Measurements from ENCODE around the gene MYO5C. TPM values are rescaled to one million over a fixed set of nuclear protein-coding genes. Genes with fewer than 3 reads are reported as not detected.

MYO5C gene
- total and polyA plus RNA-seq, 3 donors from 2014 or later = 9.3 to 47.6 (median 40.0) TPM

DNA sequence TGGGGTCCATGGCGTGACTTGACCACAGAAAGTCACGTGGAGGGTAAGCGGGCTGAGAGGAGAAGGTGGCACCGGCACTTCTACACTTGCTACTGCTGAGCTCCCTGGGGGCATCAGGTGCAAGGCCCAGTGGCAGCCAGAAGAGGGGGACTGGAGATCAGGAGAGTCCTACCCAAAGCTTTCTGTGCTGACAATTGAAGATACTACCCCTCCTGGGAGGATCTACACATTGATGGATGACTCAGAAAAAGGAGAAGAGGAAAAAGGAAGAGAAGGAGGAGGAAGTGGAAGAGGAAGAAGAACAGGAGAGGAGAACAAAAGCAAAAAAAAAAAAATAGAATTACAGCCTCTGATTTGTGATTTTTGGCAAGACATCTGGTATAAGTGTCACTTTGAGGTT, 41.2 kb downstream of the MYO5C start:
- TF ChIP-seq POLR2A (IDR thresholded peaks at IDR 0.05) (no peak), CTCF (IDR thresholded peaks at IDR 0.05) (no peak)
- H3K4me3 ChIP-seq = no peak overlapping the region
- intact Hi-C loops (cut with DNase I; ENCODE audit: low total_unique reads) = no loop called here
- H3K4me1 ChIP-seq = no peaks in the 10 kb centered on the region
- no peaks in the 10 kb centered on the region for H3K9me3 ChIP-seq
- 83 to 88% methylated on average over 4 of the region's 4 CpGs for WGBS, 2 donors
- DNase-seq = no peak
- no peaks in the 10 kb centered on the region for H3K36me3 ChIP-seq (ENCODE audit: low read depth, missing control alignments)
- no peaks in the 10 kb centered on the region for H3K27me3 ChIP-seq
- H3K27ac ChIP-seq = no peak overlapping the region

DNA sequence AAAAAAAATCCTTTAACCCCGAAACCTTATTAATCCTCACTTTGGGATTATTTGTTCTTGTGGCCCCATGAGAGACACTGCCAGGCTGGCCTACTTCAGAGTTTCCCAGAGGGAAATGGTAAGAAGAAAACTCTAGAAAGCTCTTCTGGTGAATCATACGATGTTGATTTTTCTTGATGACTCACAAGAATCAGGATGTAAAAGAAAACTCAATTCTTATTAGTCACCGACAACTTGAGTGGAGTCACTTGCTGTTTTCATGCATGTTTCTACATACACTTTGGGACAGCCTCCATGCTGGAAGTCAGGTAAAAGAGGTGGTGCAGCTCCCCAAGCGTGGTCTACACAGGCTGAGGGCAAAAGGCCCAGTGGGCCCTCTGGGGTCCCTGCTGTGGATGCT, 42.8 kb downstream of the MYO5C start:
- 82 to 83% methylated on average over 4 of the region's 4 CpGs for WGBS, 2 donors
- no peaks in the 10 kb centered on the region for H3K27me3 ChIP-seq
- TF ChIP-seq CTCF (IDR thresholded peaks at IDR 0.05) (no peak), POLR2A (IDR thresholded peaks at IDR 0.05) (no peak)
- H3K4me1 ChIP-seq = no peaks in the 10 kb centered on the region
- intact Hi-C loops (cut with DNase I; ENCODE audit: low total_unique reads) = no loop called here
- DNase-seq = no peak
- H3K4me3 ChIP-seq = no peak overlapping the region
- no peak overlapping the region for H3K27ac ChIP-seq
- H3K36me3 ChIP-seq (ENCODE audit: low read depth, missing control alignments) = no peaks in the 10 kb centered on the region
- H3K9me3 ChIP-seq = no peaks in the 10 kb centered on the region

DNA sequence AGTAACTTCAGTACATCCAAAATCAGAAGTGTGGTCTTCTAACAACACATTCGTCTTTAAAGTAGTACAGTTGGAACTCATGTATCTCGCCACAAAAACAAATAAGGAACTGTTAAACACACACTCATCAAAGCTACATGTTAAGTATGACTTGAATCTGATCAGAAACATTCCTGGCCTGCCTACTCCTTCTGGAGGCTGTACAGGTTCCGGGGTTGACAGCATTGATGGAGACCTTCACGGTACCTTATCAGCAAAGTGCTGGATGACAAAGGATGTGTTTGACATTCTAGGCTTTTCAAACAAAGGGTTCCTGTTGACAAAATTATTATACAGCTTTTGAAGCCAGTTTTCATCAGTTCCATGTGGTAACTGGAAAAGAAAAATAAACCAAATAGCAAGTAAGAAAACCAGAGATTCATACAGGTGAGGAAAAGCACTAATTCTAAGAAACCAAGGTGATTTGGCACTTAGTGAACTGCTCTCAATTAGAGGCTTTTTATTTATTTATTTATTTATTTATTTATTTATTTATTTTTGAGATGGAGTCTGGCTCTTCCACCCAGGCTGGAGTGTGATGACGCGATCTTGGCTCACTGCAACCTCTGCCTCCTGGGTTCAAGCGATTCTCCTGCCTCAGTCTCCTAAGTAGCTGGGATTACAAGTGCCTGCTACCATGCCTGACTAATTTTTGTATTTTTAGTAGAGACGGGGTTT, 44.3 kb downstream of the MYO5C start:
- Histone ChIP-seq H3K9me3 (no peaks in the 10 kb centered on the region), H3K36me3 (ENCODE audit: low read depth, missing control alignments) (no peaks in the 10 kb centered on the region), H3K4me3 (no peak overlapping the region), H3K27me3 (no peaks in the 10 kb centered on the region), H3K27ac (no peak overlapping the region), H3K4me1 (no peaks in the 10 kb centered on the region)
- DNase-seq = no peak
- intact Hi-C loops (cut with DNase I; ENCODE audit: low total_unique reads) = no loop called here
- TF ChIP-seq POLR2A (IDR thresholded peaks at IDR 0.05) (no peak), CTCF (IDR thresholded peaks at IDR 0.05) (no peak)
- WGBS, 2 donors = 81 to 89% methylated on average over 8 of the region's 8 CpGs

GRCh38 chr15:52247461-52247860, 48.1 kb downstream of the MYO5C start:
- TF ChIP-seq CTCF (IDR thresholded peaks at IDR 0.05) = no peak
- no peak for TF ChIP-seq POLR2A (IDR thresholded peaks at IDR 0.05)
- DNase-seq = no peak
- no peak overlapping the region for H3K4me3 ChIP-seq
- H3K27me3 ChIP-seq = no peaks in the 10 kb centered on the region
- no peaks in the 10 kb centered on the region for H3K4me1 ChIP-seq
- no peaks in the 10 kb centered on the region for H3K36me3 ChIP-seq (ENCODE audit: low read depth, missing control alignments)
- 71 to 76% methylated on average over 7 of the region's 7 CpGs for WGBS, 2 donors
- H3K9me3 ChIP-seq = no peaks in the 10 kb centered on the region
- no peak overlapping the region for H3K27ac ChIP-seq
- intact Hi-C loops (cut with DNase I; ENCODE audit: low total_unique reads) = no loop called here

Data from testis (tissue), 3 donors.